Osteocyte (in vitro differentiated cells): ENCODE measurements around the gene KBTBD13. TPM values are rescaled to one million over a fixed set of nuclear protein-coding genes. Genes with fewer than 3 reads are reported as not detected.

Source experiments
- DNase-seq: peaks from one replicate; pipeline ENCODE4 v3.0.0; 2021; ENCODE audit warnings: mixed read lengths; ENCODE audit not compliant: unreplicated experiment; ENCODE audit errors: extremely low spot score
- H3K27ac Mint-ChIP-seq: one replicate; pipeline ENCODE4 v1.8.0; 2021; ENCODE audit warnings: mild to moderate bottlenecking, mixed read lengths; ENCODE audit not compliant: unreplicated experiment
- H3K27me3 Mint-ChIP-seq: one replicate; pipeline ENCODE4 v1.8.0; 2021; ENCODE audit warnings: mixed read lengths; ENCODE audit not compliant: unreplicated experiment
- H3K36me3 Mint-ChIP-seq: one replicate; pipeline ENCODE4 v1.8.0; 2021; ENCODE audit warnings: mixed read lengths; ENCODE audit not compliant: unreplicated experiment
- H3K4me1 Mint-ChIP-seq: one replicate; pipeline ENCODE4 v1.8.0; 2021; ENCODE audit warnings: mixed read lengths; ENCODE audit not compliant: unreplicated experiment
- H3K4me3 Mint-ChIP-seq: one replicate; pipeline ENCODE4 v1.8.0; 2021; ENCODE audit warnings: mild to moderate bottlenecking, moderate library complexity, mixed read lengths; ENCODE audit not compliant: unreplicated experiment
- H3K9me3 Mint-ChIP-seq: one replicate; pipeline ENCODE4 v1.8.0; 2021; ENCODE audit warnings: mixed read lengths; ENCODE audit not compliant: unreplicated experiment
- CTCF ChIP-seq: fragments of 200-600 bp; sonication (generic); IDR thresholded peaks from 2 replicates; pipeline ENCODE4 v1.5.0; 2021; ENCODE audit warnings: antibody characterized with exemption, mild to moderate bottlenecking, moderate library complexity
- long read RNA-seq: library from polyadenylated mRNA; unstranded; transcript quantifications from one replicate; pipeline ENCODE4 v2.0.0, GENCODE V29; 2021
- total RNA-seq: library from RNA; stranded (reverse); gene quantifications from 2 replicates; pipeline ENCODE4 v1.2.1, GENCODE V29; 2021

The KBTBD13 gene
- not detected in 2 replicates for total RNA-seq
- long read RNA-seq, result 0 reads

GRCh38 chr15:65076486-65077290, at the start of gene KBTBD13:
TSS of gene KBTBD13 (plus strand) at chr15:65076746. CDS start at chr15:65076816, 70 bp downstream.
- no peak for DNase-seq
- peaks cover 7% of the 10 kb centered on the region for H3K4me1 Mint-ChIP-seq
- TF ChIP-seq CTCF, result no peak
- H3K4me3 Mint-ChIP-seq, result no peak within 1 kb of the TSS
- peaks cover 12% of the 10 kb centered on the region for H3K27me3 Mint-ChIP-seq
- no peak within 1 kb of the TSS for H3K27ac Mint-ChIP-seq
- H3K36me3 Mint-ChIP-seq, result no peaks in the 10 kb centered on the region
- H3K9me3 Mint-ChIP-seq, result no peaks in the 10 kb centered on the region

DNA sequence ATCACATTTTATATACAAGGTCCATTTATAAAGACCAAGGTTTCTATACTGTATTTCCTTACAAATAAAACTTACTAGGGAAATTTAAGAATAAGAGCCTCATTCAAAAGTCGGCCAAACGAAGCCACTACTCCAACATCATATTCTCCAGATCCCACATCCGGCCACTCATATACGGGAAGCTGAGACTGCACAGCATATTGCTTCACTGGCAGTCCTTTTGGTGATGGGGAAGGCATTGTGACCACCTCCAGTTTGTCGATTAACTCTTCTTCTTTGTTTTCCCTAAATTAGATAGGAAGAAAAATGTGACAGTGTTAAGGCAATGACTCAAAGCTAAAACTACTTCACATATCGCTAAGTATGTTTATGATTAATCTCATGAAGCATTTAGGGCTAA, 49.8 kb upstream of the KBTBD13 start:
- H3K9me3 Mint-ChIP-seq, result no peaks in the 10 kb centered on the region
- no peak for DNase-seq
- H3K27ac Mint-ChIP-seq, result no peak overlapping the region
- peaks cover 23% of the 10 kb centered on the region for H3K36me3 Mint-ChIP-seq
- H3K27me3 Mint-ChIP-seq, result peaks cover 3% of the 10 kb centered on the region
- no peak overlapping the region for H3K4me3 Mint-ChIP-seq
- H3K4me1 Mint-ChIP-seq, result peaks cover 12% of the 10 kb centered on the region
- no peak for TF ChIP-seq CTCF

GRCh38 chr15:65027593-65027992, 49.0 kb upstream of the KBTBD13 start:
- Mint-ChIP-seq H3K4me1 (peaks cover 12% of the 10 kb centered on the region), H3K4me3 (no peak overlapping the region), H3K27me3 (peaks cover 5% of the 10 kb centered on the region), H3K36me3 (peaks cover 23% of the 10 kb centered on the region), H3K27ac (no peak overlapping the region), H3K9me3 (no peaks in the 10 kb centered on the region)
- TF ChIP-seq CTCF, result no peak
- no peak for DNase-seq

DNA sequence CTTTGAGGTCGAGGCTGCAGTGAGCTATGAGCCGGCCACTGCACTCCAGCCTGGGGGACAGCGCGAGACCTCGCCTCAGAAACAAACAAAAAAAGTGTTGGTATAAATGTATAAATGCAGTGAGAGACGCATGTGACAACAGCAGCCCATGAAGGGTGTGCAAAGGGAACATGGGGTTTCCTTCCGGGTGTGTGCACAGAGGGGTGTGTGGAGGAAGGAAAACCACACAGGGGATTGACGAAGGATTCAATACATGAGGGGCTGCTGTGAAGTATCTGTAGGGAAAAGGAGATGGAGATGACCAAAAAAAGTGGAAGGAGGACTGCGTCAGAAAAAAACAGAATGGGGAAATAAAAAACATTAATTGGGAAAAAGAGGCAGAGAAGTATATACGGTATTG, 48.2 kb upstream of the KBTBD13 start:
- H3K4me3 Mint-ChIP-seq, result peak overlapping the region; percentile 78
- peaks cover 16% of the 10 kb centered on the region for H3K4me1 Mint-ChIP-seq
- H3K27ac Mint-ChIP-seq, result no peak overlapping the region
- TF ChIP-seq CTCF, result no peak
- peaks cover 5% of the 10 kb centered on the region for H3K27me3 Mint-ChIP-seq
- H3K36me3 Mint-ChIP-seq, result peaks cover 20% of the 10 kb centered on the region
- DNase-seq, result no peak
- no peaks in the 10 kb centered on the region for H3K9me3 Mint-ChIP-seq

DNA sequence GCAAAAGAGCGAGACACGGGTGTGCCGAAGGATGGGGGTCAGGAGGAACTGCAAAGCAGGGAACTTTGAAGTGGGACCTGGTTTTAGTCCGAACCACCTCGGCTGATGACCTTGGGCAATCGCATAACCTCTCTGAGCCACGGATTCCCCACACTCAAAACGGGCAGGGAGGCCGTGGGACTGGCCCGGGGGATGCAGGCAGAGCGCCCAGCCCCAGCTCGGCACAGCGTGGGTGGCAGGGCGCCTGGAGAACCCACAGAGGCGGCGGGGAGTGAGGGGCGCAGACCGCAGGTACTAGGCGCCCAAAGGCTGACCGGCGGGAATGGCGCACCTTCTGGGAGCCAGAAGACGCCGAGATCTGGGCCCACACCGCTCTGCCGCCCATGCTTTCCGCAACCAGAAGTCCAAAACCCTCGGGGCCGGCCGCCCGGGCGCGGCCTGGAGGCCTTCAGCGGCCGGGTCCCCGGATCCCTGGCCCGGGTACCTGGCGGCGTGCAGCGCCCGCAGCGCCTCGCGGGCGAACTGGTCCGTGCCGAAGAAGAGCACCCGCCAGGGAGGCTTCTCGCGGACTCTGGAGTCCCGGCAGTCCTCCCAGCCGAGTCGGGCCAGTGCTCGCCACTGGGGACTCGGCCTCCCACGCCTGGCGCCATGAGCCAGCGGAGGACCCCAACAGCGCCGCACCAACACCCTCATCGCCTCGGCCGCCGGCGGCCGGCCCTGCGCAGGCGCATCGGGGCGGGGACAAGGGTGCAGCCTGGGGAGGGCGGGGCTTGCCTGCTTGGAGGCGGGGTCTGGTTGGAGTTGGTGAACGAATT, 47.4 kb upstream of the KBTBD13 start, which contains the start of gene MTFMT:
TSS of gene MTFMT (minus strand) at position 719 of the 815 bp plus-strand sequence. CDS start at position 693, 26 bp downstream.
- Mint-ChIP-seq H3K4me3 (peak within 1 kb of the TSS; percentile 78), H3K27me3 (peaks cover 5% of the 10 kb centered on the region), H3K9me3 (no peaks in the 10 kb centered on the region), H3K27ac (peak within 1 kb of the TSS; percentile 8), H3K36me3 (peaks cover 16% of the 10 kb centered on the region), H3K4me1 (peaks cover 19% of the 10 kb centered on the region)
- peak; percentile 95 for DNase-seq
- TF ChIP-seq CTCF, result peak; percentile 21
